ENCODE results near the gene NEDD4L. TPM values are rescaled to one million over a fixed set of nuclear protein-coding genes. Genes with fewer than 3 reads are reported as not detected.

Gene NEDD4L
- total RNA-seq, 3 donors from 2014 or later: 2.6 to 4.7 (median 2.9) TPM

GRCh38 chr18:58117786-58118403 is 73.9 kb downstream of the NEDD4L start:
- no peak overlapping the region for H3K4me3 Mint-ChIP-seq
- H3K4me1 Mint-ChIP-seq (ENCODE audit: low read depth): no peaks in the 10 kb centered on the region
- DNase-seq: no peak
- peaks cover 7% of the 10 kb centered on the region for H3K27me3 Mint-ChIP-seq (ENCODE audit: low read depth)
- no peak for ATAC-seq
- H3K36me3 Mint-ChIP-seq (ENCODE audit: insufficient read depth): no peaks in the 10 kb centered on the region
- no peaks in the 10 kb centered on the region for H3K9me3 Mint-ChIP-seq

- ATAC-seq: no peak
- no peak for DNase-seq
- Mint-ChIP-seq H3K9me3 (no peaks in the 10 kb centered on the region), H3K4me3 (no peak overlapping the region), H3K36me3 (ENCODE audit: insufficient read depth) (no peaks in the 10 kb centered on the region), H3K27me3 (ENCODE audit: low read depth) (peaks cover 3% of the 10 kb centered on the region), H3K4me1 (ENCODE audit: low read depth) (no peaks in the 10 kb centered on the region)
Measured at GRCh38 chr18:58118536-58118935, 74.5 kb downstream of the NEDD4L start.

- no peaks in the 10 kb centered on the region for H3K9me3 Mint-ChIP-seq
- H3K4me1 Mint-ChIP-seq (ENCODE audit: low read depth): peaks cover 3% of the 10 kb centered on the region
- ATAC-seq (no peak), DNase-seq (no peak)
- no peaks in the 10 kb centered on the region for H3K36me3 Mint-ChIP-seq (ENCODE audit: insufficient read depth)
- H3K4me3 Mint-ChIP-seq: no peak overlapping the region
- peaks cover under 1% of the 10 kb centered on the region for H3K27me3 Mint-ChIP-seq (ENCODE audit: low read depth)
Measured at GRCh38 chr18:58119819-58120218, 75.8 kb downstream of the NEDD4L start.

- no peak for ATAC-seq
- H3K9me3 Mint-ChIP-seq: no peaks in the 10 kb centered on the region
- H3K27me3 Mint-ChIP-seq (ENCODE audit: low read depth): peaks cover 2% of the 10 kb centered on the region
- H3K36me3 Mint-ChIP-seq (ENCODE audit: insufficient read depth): no peaks in the 10 kb centered on the region
- DNase-seq: no peak
- H3K4me1 Mint-ChIP-seq (ENCODE audit: low read depth): peaks cover 3% of the 10 kb centered on the region
- H3K4me3 Mint-ChIP-seq: no peak overlapping the region
Measured at GRCh38 chr18:58124475-58124874, 80.4 kb downstream of the NEDD4L start.

- Mint-ChIP-seq H3K4me3 (no peak overlapping the region), H3K4me1 (ENCODE audit: low read depth) (peaks cover 3% of the 10 kb centered on the region), H3K36me3 (ENCODE audit: insufficient read depth) (no peaks in the 10 kb centered on the region), H3K9me3 (no peaks in the 10 kb centered on the region), H3K27me3 (ENCODE audit: low read depth) (peaks cover 2% of the 10 kb centered on the region)
- ATAC-seq (no peak), DNase-seq (no peak)
Measured at GRCh38 chr18:58125183-58125582, 81.2 kb downstream of the NEDD4L start.

- H3K36me3 Mint-ChIP-seq (ENCODE audit: insufficient read depth): no peaks in the 10 kb centered on the region
- H3K27me3 Mint-ChIP-seq (ENCODE audit: low read depth): peaks cover 2% of the 10 kb centered on the region
- H3K4me3 Mint-ChIP-seq: no peak overlapping the region
- DNase-seq (no peak), ATAC-seq (no peak)
- no peaks in the 10 kb centered on the region for H3K9me3 Mint-ChIP-seq
- peaks cover 3% of the 10 kb centered on the region for H3K4me1 Mint-ChIP-seq (ENCODE audit: low read depth)
Measured at GRCh38 chr18:58125756-58126155, 81.7 kb downstream of the NEDD4L start.

- ATAC-seq: no peak
- H3K4me1 Mint-ChIP-seq (ENCODE audit: low read depth): peaks cover 3% of the 10 kb centered on the region
- no peaks in the 10 kb centered on the region for H3K36me3 Mint-ChIP-seq (ENCODE audit: insufficient read depth)
- H3K9me3 Mint-ChIP-seq: no peaks in the 10 kb centered on the region
- no peak for DNase-seq
- H3K27me3 Mint-ChIP-seq (ENCODE audit: low read depth): peaks cover 2% of the 10 kb centered on the region
- H3K4me3 Mint-ChIP-seq: no peak overlapping the region
Measured at GRCh38 chr18:58128381-58129374, 84.7 kb downstream of the NEDD4L start.

- peaks cover 12% of the 10 kb centered on the region for H3K27me3 Mint-ChIP-seq (ENCODE audit: low read depth)
- no peaks in the 10 kb centered on the region for H3K36me3 Mint-ChIP-seq (ENCODE audit: insufficient read depth)
- DNase-seq (no peak), ATAC-seq (no peak)
- H3K9me3 Mint-ChIP-seq: no peaks in the 10 kb centered on the region
- H3K4me3 Mint-ChIP-seq: no peak overlapping the region
- peaks cover 13% of the 10 kb centered on the region for H3K4me1 Mint-ChIP-seq (ENCODE audit: low read depth)
Measured at GRCh38 chr18:58132595-58133261, 88.7 kb downstream of the NEDD4L start.

- H3K27me3 Mint-ChIP-seq (ENCODE audit: low read depth): peaks cover 17% of the 10 kb centered on the region
- peak; percentile 71 for ATAC-seq
- H3K9me3 Mint-ChIP-seq: no peaks in the 10 kb centered on the region
- no peak overlapping the region for H3K4me3 Mint-ChIP-seq
- H3K4me1 Mint-ChIP-seq (ENCODE audit: low read depth): peaks cover 17% of the 10 kb centered on the region
- no peaks in the 10 kb centered on the region for H3K36me3 Mint-ChIP-seq (ENCODE audit: insufficient read depth)
- no peak for DNase-seq
Measured at GRCh38 chr18:58135183-58135641, 91.2 kb downstream of the NEDD4L start.

GRCh38 chr18:58135701-58136331 is 91.8 kb downstream of the NEDD4L start:
- H3K4me3 Mint-ChIP-seq: no peak overlapping the region
- ATAC-seq: peak; percentile 66 to 70
- no peaks in the 10 kb centered on the region for H3K9me3 Mint-ChIP-seq
- peaks cover 20% of the 10 kb centered on the region for H3K27me3 Mint-ChIP-seq (ENCODE audit: low read depth)
- no peaks in the 10 kb centered on the region for H3K36me3 Mint-ChIP-seq (ENCODE audit: insufficient read depth)
- no peak for DNase-seq
- peaks cover 17% of the 10 kb centered on the region for H3K4me1 Mint-ChIP-seq (ENCODE audit: low read depth)

- H3K4me1 Mint-ChIP-seq (ENCODE audit: low read depth): peaks cover 17% of the 10 kb centered on the region
- H3K9me3 Mint-ChIP-seq: no peaks in the 10 kb centered on the region
- peaks cover 20% of the 10 kb centered on the region for H3K27me3 Mint-ChIP-seq (ENCODE audit: low read depth)
- no peaks in the 10 kb centered on the region for H3K36me3 Mint-ChIP-seq (ENCODE audit: insufficient read depth)
- no peak for ATAC-seq
- H3K4me3 Mint-ChIP-seq: no peak overlapping the region
- DNase-seq: no peak
Measured at GRCh38 chr18:58136879-58137278, 92.9 kb downstream of the NEDD4L start.

GRCh38 chr18:58139459-58140386 is 95.7 kb downstream of the NEDD4L start:
- Mint-ChIP-seq H3K27me3 (ENCODE audit: low read depth) (peaks cover 22% of the 10 kb centered on the region), H3K4me3 (no peak overlapping the region), H3K9me3 (no peaks in the 10 kb centered on the region), H3K4me1 (ENCODE audit: low read depth) (peaks cover 16% of the 10 kb centered on the region), H3K36me3 (ENCODE audit: insufficient read depth) (no peaks in the 10 kb centered on the region)
- ATAC-seq (no peak), DNase-seq (no peak)
